ENCODE results near the gene EML5.
"Not testable (repeated sequence)": the region's sequence is repeated elsewhere in the genome, so short reads cannot be mapped to it uniquely, and the experiment has no call there.

Gene EML5

DNA sequence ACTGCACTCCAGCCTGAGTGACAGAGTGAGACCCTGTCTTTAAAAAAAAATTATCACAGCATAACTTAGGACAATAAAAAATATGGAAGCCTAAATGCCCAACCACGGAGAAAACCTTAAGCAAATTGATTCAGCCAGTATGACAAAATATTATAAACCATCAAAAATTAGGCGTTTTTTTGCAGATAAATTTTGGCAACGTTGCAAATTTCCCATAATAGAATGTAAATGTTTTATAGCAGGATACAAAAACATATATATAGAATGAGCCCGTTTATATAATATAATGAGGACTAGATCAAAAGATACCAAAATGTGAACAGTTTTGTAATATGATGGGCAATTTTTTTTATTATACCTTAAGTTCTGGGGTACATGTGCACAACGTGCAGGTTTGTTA, 6.8 kb upstream of the EML5 start:
- DNase-seq = no peak

- no peak for DNase-seq
Measured at GRCh38 chr14:88798156-88798555, 5.4 kb upstream of the EML5 start.

- DNase-seq = no peak
Measured at GRCh38 chr14:88793259-88793625, 489 bp upstream of the EML5 start.

- peak in 3 of 6 experiments; percentile 48 to 57 (median 55) for DNase-seq
Measured at GRCh38 chr14:88791629-88792472, 902 bp downstream of the EML5 start.

- no peak for DNase-seq
Measured at GRCh38 chr14:88791252-88791621, 1.5 kb downstream of the EML5 start.

DNA sequence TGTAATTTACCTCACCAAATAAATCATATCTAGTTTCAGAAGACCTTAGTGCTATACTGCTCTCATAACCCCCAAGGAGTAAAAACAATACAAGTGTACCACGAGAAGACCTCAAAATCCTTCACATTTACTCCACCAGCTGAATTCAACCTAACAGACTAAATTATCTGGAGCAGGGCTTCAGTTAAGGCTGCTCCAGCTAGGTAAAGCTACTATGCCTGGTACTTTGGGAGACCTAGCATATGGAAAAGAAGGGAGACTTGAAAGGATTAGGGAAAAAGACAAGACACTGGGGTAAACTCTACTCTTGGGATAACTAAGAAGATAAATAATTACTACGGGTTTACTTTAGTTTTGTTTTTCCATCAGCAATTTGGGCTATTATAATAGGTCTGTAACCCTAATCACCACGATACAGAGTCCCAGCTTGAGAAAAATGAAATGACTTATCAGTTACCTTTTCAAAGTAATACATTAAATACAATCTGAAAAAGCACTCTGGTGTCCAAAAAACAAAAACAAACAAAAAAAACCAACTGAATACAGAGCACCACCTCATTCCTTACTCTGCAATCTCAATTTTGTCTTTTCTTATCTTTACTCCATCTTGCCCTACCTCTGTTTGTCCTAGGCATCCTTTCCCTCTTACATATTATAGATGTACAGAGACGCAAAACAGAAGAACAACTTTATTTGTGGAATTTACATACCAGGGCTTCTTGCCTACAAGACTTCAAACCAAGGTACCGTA, 2.1 kb downstream of the EML5 start:
- DNase-seq = no peak

GRCh38 chr14:88789573-88789972, 3.2 kb downstream of the EML5 start:
- not testable (repeated sequence) for DNase-seq

DNA sequence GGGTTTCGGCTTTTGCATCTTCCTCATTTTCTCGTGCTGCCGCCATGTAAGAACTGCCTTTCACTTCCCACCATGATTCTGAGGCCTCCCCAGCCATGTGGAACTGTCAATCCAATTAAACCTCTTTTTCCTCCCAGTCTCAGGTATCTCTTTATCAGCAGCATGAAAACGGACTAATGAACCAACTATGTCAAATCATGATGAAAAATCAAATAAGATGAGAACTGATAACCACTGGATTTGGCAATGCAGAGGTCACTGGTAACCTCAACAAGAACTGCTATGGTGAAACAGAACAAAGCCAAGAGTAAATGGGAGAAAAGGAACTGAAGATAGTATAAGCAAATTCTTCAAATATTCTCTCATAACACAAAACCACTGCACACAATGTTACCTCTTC, 6.0 kb downstream of the EML5 start:
- no peak for DNase-seq

GRCh38 chr14:88785911-88786310, 6.8 kb downstream of the EML5 start:
- no peak for DNase-seq

DNA sequence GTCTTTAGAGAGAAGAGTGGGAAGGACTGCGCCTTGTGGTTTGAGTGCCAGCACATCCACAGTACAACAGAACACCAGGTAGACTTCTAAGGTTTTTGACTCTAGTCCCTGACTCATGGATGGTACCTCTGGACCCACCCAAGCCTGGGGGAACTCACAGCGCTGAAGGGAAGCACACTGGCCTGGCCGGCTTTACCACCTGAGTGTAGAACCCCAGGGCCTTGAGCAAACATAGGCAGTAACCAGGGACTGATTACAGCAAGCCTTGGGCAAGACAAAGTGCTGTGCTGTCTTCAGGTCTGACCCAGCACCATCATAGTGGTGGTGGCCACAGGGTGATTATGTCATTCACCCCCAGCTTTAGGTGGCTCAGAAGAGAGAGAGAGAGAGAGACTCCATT, 17.2 kb downstream of the EML5 start:
- DNase-seq = no peak

- DNase-seq = no peak
Measured at GRCh38 chr14:88770736-88771135, 22.0 kb downstream of the EML5 start.

DNA sequence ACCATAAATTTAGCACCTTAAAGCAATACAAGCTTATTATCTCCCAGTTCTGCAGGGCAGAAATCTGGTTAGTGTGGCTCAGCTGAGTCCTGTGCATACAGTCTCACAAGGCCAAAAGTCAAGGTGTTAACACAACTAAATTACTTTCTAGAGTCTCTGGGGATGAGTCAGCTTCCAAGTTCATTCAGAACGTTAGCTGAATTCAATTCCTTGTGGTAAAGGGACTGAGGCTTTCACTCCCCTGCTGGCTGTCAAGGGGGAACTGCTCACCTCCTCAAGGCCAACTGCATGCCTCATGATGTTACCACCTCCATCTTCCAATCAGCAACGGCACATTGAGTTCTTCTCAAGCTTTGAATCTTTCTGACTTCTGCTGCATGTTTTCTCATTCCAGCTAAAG, 27.6 kb downstream of the EML5 start:
- no peak for DNase-seq

GRCh38 chr14:88753873-88754272, 38.9 kb downstream of the EML5 start:
- DNase-seq = no peak

- no peak for DNase-seq
Measured at GRCh38 chr14:88750945-88751344, 41.8 kb downstream of the EML5 start.

DNA sequence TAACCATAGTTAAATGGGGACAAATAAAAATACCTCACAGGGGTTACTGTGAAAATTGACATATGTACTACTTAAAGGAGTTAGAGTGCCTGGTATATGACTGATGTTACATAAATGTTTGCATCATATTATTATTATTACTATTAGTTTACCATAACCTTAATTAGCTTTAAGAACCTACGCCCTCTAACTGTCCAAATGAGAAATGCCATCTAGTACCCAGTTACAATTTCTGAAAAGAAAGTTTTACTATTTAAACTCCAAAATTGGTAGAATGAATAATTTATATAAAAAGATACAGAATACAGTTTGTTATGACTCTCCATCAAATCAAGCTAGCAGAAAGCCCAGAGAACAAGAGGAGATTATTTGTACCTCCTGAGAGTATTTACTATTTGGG, 42.3 kb downstream of the EML5 start:
- no peak for DNase-seq

DNA sequence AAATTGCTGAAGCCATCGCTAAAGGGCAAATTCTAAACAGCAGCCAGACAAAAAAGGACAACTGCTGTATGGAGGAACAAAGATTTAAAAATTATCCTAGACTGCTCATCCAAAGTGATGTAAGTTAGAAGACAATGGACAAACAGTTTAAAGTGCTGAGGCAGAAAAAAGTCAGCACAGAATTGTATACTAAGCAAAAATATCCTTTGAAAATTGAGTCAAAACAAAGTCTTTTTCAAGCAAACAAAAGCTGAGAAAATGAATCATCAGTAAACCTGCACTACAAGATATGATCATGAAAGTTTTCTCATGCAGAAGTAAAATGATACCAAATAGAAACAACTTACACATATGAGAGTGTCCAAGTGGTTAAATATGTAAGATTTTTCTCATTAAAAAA, 43.6 kb downstream of the EML5 start:
- DNase-seq = no peak

DNA sequence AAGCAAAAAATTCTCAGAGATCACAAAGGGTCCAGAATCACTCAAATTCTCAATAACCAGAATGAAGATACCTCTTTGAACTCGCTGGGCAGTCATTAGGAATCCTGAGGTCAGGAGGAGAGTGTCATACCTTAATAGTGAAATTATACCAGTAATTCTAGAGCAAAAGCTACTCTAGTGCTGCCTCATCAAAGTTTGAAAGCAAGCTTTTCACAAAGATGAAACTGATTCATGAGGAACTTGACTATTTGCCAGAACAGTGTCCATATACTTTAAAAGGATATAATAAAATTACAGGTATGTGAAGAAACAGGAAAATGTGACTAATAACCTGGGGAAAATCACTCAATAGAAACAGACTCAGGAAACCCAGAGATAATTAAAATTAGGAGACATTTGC, 44.5 kb downstream of the EML5 start:
- no peak for DNase-seq

- DNase-seq = no peak
Measured at GRCh38 chr14:88746052-88746451, 46.7 kb downstream of the EML5 start.

DNA sequence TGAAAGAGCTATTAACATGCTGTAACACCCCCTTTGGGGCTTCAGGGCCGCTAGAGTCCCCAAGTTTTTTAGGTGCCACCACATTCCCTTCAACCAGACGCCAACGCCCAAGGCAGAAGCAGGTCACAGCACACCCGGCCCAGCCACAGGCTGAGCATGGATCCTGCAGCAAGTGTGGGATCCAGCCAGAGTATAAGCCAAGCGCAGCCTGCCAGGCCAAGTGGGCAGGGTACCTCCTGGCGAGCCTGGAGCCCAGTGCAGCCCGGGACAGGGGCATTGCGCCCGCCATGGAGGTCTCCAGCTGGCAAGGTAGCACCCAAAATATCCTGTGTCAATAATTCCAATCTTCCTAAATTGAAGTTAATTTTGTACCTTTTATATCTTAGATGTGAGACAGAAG, 55.5 kb downstream of the EML5 start:
- no peak for DNase-seq

GRCh38 chr14:88733121-88733520, 59.6 kb downstream of the EML5 start:
- DNase-seq = no peak

GRCh38 chr14:88729159-88729558, 63.6 kb downstream of the EML5 start:
- no peak for DNase-seq

DNA sequence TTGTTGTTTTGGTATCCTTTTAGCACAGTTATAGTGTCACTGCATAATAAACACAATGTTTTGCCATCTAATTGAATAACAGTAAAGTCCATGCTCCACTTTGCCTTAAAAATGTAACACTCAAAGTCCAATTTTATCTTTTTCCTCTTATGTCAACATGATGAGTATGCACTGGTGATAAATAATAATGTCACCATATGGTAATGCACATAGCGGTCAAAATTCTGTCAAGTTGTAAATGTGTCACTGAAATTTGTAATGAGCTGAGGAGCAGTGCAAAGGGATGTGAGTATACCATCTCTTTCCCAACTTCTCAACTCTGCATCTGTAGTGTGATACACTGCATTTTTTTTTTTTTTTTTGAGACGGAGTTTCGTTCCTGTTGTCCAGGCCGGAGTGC, 65.7 kb downstream of the EML5 start:
- no peak for DNase-seq

DNA sequence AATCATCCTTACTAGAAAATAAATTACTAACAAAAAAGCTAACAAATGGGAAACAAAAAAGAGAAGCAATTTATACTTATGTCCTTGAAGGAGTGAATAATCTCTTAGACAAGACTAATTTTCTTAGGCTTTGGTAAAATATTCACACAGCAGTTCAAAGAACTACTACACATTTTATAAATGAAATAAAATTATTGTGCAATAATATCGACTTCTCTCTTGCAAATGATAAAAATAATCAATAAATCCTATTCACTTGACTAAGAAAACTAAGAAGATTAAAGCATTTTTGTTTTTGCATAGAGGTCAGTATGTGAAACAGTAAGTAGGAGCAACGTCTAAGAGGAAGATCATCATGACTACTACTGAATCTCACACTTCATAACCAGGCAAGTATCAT, 82.0 kb downstream of the EML5 start:
- no peak for DNase-seq

GRCh38 chr14:88707088-88707487, 85.7 kb downstream of the EML5 start:
- no peak for DNase-seq

- DNase-seq = no peak
Measured at GRCh38 chr14:88706425-88706824, 86.3 kb downstream of the EML5 start.

Data from stimulated activated naive CD4-positive, alpha-beta T cell (primary cell).